H1 (cell line): Measurements from ENCODE around the gene AGPAT3. TPM values are rescaled to one million over a fixed set of nuclear protein-coding genes. Genes with fewer than 3 reads are reported as not detected.

Experiments
- EZH2 ChIP-seq: fragments of 200-600 bp; sonication (generic); IDR thresholded peaks from 2 replicates; pipeline ENCODE4 v1.7.1; 2012; ENCODE audit warnings: low read depth, mild to moderate bottlenecking, moderate library complexity, low read length, inconsistent platforms; ENCODE audit not compliant: severe bottlenecking
- polyA plus RNA-seq, 7 experiments: library from polyadenylated mRNA; depleted of rRNA in 3 of 7; stranded (reverse) in 5 of 7; unstranded in 2 of 7; fragments of >200 nt in 5 of 7; fragments of 200-250 nt in 2 of 7; gene quantifications; 1 replicate in 5 of 7; 2 replicates in 1 of 7; 4 replicates in 1 of 7; pipeline versions ENCODE4 v1.2.1 to v1.2.3, GENCODE V29; 2011 to 2013; ENCODE audit warnings: missing spikeins in 2 of 7, mixed read lengths in 2 of 7
- total RNA-seq: library from RNA; stranded (reverse); fragmentation: NEBNext Ultra II Directional; extraction: Animal tissue kit (Norgen Biotek cat#: 25700); gene quantifications from 2 replicates; pipeline ENCODE4 v1.2.1, GENCODE V29; 2021
- TF ChIP-seq, protein P1 (sequence below): fragments of 300-600 bp; sonication (generic); IDR thresholded peaks from 2 replicates; pipeline ENCODE4 v1.7.1; 2012; ENCODE audit warnings: low read length, moderate library complexity, mild to moderate bottlenecking, inconsistent platforms; ENCODE audit not compliant: insufficient replicate concordance

The AGPAT3 gene
- total and polyA plus RNA-seq, 2 of the 8 experiments (the other 6 are each of a cell fraction or from before 2014, with no cell fraction given) = 5.8 to 7.3 TPM

- TF ChIP-seq, protein P1, sequence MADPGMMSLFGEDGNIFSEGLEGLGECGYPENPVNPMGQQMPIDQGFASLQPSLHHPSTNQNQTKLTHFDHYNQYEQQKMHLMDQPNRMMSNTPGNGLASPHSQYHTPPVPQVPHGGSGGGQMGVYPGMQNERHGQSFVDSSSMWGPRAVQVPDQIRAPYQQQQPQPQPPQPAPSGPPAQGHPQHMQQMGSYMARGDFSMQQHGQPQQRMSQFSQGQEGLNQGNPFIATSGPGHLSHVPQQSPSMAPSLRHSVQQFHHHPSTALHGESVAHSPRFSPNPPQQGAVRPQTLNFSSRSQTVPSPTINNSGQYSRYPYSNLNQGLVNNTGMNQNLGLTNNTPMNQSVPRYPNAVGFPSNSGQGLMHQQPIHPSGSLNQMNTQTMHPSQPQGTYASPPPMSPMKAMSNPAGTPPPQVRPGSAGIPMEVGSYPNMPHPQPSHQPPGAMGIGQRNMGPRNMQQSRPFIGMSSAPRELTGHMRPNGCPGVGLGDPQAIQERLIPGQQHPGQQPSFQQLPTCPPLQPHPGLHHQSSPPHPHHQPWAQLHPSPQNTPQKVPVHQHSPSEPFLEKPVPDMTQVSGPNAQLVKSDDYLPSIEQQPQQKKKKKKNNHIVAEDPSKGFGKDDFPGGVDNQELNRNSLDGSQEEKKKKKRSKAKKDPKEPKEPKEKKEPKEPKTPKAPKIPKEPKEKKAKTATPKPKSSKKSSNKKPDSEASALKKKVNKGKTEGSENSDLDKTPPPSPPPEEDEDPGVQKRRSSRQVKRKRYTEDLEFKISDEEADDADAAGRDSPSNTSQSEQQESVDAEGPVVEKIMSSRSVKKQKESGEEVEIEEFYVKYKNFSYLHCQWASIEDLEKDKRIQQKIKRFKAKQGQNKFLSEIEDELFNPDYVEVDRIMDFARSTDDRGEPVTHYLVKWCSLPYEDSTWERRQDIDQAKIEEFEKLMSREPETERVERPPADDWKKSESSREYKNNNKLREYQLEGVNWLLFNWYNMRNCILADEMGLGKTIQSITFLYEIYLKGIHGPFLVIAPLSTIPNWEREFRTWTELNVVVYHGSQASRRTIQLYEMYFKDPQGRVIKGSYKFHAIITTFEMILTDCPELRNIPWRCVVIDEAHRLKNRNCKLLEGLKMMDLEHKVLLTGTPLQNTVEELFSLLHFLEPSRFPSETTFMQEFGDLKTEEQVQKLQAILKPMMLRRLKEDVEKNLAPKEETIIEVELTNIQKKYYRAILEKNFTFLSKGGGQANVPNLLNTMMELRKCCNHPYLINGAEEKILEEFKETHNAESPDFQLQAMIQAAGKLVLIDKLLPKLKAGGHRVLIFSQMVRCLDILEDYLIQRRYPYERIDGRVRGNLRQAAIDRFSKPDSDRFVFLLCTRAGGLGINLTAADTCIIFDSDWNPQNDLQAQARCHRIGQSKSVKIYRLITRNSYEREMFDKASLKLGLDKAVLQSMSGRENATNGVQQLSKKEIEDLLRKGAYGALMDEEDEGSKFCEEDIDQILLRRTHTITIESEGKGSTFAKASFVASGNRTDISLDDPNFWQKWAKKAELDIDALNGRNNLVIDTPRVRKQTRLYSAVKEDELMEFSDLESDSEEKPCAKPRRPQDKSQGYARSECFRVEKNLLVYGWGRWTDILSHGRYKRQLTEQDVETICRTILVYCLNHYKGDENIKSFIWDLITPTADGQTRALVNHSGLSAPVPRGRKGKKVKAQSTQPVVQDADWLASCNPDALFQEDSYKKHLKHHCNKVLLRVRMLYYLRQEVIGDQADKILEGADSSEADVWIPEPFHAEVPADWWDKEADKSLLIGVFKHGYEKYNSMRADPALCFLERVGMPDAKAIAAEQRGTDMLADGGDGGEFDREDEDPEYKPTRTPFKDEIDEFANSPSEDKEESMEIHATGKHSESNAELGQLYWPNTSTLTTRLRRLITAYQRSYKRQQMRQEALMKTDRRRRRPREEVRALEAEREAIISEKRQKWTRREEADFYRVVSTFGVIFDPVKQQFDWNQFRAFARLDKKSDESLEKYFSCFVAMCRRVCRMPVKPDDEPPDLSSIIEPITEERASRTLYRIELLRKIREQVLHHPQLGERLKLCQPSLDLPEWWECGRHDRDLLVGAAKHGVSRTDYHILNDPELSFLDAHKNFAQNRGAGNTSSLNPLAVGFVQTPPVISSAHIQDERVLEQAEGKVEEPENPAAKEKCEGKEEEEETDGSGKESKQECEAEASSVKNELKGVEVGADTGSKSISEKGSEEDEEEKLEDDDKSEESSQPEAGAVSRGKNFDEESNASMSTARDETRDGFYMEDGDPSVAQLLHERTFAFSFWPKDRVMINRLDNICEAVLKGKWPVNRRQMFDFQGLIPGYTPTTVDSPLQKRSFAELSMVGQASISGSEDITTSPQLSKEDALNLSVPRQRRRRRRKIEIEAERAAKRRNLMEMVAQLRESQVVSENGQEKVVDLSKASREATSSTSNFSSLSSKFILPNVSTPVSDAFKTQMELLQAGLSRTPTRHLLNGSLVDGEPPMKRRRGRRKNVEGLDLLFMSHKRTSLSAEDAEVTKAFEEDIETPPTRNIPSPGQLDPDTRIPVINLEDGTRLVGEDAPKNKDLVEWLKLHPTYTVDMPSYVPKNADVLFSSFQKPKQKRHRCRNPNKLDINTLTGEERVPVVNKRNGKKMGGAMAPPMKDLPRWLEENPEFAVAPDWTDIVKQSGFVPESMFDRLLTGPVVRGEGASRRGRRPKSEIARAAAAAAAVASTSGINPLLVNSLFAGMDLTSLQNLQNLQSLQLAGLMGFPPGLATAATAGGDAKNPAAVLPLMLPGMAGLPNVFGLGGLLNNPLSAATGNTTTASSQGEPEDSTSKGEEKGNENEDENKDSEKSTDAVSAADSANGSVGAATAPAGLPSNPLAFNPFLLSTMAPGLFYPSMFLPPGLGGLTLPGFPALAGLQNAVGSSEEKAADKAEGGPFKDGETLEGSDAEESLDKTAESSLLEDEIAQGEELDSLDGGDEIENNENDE = no peak
- TF ChIP-seq EZH2 = peak; percentile 3
These were observed 2.3 kb downstream of the AGPAT3 start (continued) for GRCh38 chr21:43867332-43867703.
